Left lobe of liver (tissue), 2 donors: ENCODE data around the gene PDP2. TPM values are rescaled to one million over a fixed set of nuclear protein-coding genes. Genes with fewer than 3 reads are reported as not detected.

Source experiments
- ATAC-seq: fragments of 200-7000 bp; cut with Tn5 transposase; one replicate; pipeline ENCODE4 v1.9.1; 2020; ENCODE audit warnings: mild to moderate bottlenecking, moderate library complexity
- DNase-seq: peaks from one replicate; pipeline ENCODE4 v3.0.0-alpha.2; 2020; ENCODE audit warnings: low spot score
- total RNA-seq: library from RNA; stranded (reverse); gene quantifications from one replicate; pipeline ENCODE4 v1.2.1, GENCODE V29; 2021
- donor health status: DM: no; HTN: no; CAD: no; lungs with moderate emphysema.
- donor health status: DM: no; HTN: yes; CAD: no.

The PDP2 gene
- total RNA-seq, 1 donor from 2014 or later = 12.3 TPM

DNA sequence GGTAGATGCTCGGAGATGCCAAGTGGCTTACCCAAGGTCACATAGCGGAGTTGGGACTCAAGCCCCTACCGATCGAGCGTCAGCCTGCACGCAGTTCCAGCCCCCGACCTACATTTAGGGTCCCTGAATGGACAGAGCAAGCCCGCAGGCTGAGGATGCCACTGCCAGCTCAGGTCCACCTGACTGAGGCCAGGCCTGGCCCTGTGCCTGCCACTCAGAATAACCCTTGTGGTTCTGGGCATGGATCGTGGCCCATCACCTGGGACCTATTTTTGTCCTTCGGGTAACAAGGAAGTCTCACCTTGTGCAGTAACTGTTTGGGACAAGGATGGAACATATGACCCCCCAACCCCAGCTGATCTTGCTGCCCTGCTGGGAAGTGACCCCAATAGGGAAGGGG, 21.3 kb downstream of the PDP2 start:
- ATAC-seq = no peak
- DNase-seq = no peak

DNA sequence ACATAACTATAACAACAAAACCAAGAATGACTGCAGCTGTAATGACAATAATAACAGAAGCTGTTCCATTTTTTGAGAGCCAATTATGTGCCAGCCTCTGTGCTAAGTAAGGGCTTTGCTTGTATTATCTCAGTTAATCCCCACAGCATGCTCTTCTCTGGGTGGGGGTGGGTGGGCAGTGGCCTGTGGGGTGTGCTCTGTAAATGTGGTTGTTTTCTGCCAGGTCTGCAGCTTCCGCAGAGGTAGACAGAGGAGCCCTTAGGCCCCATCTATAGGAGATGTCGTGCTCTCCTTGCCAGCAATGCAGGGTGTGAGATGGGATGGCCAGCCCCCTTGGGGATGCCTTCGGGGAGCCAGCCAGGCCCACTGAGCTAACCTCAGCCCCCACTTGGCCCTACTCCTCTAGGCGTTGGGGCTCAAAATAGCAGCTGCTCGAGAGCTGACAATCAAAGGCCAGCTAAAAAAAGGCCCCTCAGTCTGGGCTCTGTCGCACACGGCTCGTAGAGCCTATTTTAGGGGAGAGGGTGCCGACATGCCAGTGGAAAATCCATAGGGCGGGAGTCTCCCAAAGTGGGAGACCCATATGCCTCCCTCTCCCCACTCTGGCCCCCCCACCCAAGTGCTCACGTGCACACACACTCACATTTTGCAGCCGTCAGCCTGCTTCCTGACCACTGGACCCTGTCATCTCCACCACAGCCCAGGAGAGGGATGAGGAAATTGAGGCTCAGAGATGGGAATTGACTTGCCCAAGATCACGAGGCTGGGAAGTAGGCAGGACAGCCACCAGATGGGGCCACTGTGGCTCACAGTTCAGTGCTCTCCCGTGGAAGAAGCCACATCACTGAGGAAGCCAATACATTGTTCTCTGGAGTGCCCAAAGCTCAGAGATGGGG, 22.6 kb downstream of the PDP2 start:
- no peak for DNase-seq
- ATAC-seq = no peak

DNA sequence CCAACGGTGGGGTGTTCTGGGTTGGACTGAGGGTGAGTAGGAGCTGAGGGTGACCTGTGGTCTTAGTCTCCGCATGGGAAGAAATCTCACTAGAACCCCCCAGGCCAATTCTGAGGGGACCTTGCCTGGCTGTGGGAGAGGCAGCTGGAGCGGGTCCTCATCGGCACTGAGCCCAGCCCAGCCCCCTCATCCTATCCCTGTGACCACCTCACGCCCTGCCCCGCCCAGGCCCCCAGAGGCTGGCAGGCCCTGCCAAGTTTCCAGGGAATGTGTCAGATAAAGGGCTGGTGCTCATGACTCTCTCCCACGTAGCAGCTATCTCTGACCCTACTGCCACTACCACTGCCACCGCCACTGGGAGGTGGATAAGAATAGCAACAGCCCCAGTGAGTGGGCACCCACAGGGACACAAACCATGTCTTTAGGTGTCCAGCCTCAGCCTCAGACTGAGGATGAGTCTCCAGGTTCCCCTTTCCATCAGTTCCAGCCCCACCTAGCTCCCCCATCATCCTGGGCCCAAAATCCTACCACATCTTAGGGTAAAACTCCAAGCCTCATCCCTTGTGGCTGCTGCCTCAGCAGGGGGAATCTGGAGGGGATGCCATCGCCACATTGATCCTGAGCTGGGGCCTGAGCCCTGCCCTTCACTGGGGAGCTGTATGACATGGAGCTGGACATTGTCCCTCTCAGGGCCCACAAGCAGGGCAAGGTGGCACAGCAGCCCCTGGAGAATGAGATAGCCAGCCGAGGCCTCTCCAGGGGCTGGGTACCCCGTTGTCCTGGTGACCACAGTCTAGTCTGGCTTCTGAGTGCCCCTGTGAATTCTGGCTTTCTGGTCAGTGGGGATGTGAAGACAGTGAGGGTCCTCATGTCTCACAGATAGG, 23.5 kb downstream of the PDP2 start:
- DNase-seq (no peak), ATAC-seq (no peak)

DNA sequence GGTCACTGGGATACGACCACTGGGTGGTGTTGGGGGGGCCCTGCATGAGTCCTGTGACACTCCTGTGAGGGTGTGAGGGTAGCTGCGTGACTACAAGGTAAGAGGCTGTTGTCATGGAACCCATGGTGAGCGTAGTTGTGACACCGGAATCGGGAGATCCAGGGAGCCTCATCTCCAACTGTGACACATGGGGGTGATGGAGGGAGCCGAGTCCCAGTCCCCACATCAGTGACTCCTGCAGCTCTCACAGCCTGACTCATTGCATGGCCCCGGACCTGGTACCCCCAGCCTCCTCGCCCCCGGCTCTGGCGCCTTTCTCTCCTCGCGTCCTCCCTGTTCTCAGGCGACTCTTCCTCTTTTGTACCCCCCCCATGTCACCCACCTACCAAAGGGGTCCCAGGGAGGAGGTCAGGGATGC, 24.1 kb downstream of the PDP2 start:
- DNase-seq (no peak), ATAC-seq (no peak)

DNA sequence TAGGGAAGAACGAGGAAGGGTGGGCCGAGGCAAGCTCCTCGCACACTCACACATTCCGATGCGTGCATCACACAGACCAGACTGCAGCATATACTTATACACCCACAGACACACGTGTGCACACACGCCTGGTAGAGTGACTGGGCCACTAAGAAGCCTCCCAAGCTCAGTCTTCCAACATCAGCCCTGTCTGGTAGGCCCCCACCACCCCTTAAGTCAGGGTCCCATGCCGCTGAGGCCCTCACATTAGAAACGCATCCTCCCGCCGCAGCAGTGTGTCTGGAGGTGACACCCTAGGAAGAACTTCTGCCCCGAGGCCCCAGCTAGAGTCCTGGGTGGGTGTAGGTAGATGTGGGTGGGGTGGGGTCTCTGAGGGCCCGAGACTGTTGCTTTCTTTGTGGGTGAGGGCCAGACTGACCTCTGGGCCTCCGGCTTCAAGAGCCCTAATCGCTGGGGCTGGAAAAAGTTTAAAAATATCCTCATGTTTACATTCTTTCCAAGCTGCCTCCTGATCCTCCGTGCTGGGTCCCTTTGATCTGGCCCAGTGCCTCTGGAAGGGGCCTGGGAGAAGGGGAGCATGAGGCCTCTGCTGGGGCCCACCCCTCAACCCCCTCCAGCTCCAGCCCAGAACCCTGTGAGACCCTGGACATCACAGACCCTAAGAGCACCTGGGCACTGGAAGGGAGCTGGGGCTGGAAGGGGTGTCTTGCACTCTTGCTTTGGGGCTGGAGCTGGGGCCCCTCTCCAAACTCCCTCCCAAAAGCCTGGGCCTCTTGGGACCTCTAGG, 24.7 kb downstream of the PDP2 start:
- DNase-seq = no peak
- ATAC-seq = no peak

DNA sequence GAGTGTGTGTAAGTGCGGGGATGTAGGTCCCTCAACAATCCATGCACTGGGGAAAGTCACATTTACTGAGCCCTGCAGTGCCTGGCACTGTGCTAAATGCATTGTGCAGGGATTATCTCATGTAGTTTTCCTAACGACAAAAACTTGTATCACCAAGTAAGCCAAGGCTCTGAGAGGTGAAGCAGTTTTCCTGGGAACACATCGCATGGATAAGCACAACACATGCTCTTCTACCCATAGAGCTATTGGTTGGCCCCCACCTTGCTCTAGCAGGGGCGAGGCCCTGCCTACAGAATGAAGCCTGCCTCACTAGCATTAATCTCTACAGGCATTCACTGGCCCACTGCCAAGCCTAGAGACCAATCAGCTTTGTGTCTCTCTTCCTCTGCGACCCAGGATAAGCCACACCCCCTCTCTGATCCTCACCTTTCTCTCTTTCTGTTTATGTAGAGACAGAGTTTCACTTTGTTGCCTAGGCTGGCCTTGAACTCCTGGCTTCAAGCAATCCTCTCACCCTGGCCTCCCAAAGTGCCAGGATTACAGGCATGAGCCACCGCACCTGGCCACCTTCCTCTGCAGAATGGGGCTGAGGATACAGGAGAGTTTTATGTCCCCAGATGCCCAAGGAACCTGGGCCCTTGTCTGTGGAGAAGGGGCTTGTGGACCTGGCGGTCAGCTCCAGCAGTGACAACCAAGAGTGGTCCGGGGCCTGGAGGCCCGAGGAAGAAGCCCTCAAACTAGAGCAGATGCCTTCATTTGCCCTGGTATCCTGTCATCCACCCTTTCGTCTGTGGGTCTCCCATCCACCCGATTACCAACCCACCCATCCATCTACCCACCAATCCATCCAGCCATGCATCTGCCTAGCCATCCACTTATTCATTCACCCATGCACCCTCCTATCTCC, 25.6 kb downstream of the PDP2 start:
- ATAC-seq (no peak), DNase-seq (no peak)

DNA sequence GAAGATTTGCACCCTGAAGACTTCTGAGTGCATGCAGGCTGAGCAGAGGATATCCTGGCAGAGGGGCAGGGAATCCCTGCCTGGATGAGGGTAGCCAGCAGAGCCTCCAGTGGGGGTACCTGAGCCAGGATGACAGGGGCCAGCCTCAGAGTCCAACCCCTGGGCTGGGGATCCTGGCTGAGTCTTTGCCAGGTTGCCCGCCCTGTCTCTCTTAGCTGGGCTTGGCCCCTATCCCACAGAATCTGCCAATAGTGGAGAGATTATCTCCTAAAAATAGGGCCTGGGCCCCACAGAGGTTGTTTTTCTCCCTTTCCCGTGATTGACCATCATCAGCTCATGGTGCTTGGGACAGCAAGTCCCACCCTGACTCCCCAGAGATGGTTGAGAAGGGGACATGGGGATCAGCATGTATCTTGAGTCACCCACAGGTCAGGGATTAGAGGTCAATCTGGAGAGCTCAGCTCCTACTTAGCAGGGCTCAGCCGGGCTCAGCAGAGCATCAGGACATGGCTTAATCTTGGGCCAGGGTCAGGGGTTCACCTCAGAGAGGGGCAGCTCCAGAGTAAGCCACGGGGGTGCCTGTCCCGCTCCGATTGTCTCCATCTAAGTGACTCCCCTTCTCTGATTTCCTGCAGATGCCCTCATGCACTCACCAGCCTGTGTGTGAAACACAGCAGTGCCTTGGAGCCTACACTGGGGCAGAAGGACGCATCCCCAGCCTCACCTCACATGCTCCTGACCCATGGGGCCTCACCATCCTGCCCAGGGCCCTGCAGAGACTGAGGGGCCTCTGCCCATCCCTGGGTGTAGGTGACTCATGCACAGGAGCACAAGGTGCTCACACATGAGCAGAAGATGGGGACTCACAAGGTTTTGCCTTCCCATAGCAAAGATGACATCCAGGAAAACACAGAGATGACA, 26.9 kb downstream of the PDP2 start:
- no peak for DNase-seq
- no peak for ATAC-seq

DNA sequence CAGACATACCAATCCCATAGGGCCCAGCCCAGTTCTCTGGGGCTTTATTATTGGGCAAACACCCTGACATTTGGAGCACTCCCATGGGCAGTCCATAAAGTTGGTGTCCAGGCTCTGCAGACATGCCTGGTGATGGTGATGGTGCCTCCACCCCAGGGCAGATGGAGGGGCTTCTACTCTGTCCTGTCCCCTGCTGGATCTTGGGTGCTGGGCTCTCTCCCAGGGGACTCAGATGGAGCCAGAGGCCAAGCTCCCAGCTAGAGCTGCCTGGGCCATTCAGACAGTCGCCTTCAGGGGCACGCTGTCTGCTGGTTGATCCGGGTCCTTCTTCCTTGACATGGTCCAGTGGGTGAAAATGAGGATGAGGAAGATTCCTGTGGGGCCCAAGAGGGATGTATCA, 27.8 kb downstream of the PDP2 start:
- ATAC-seq (no peak), DNase-seq (no peak)

DNA sequence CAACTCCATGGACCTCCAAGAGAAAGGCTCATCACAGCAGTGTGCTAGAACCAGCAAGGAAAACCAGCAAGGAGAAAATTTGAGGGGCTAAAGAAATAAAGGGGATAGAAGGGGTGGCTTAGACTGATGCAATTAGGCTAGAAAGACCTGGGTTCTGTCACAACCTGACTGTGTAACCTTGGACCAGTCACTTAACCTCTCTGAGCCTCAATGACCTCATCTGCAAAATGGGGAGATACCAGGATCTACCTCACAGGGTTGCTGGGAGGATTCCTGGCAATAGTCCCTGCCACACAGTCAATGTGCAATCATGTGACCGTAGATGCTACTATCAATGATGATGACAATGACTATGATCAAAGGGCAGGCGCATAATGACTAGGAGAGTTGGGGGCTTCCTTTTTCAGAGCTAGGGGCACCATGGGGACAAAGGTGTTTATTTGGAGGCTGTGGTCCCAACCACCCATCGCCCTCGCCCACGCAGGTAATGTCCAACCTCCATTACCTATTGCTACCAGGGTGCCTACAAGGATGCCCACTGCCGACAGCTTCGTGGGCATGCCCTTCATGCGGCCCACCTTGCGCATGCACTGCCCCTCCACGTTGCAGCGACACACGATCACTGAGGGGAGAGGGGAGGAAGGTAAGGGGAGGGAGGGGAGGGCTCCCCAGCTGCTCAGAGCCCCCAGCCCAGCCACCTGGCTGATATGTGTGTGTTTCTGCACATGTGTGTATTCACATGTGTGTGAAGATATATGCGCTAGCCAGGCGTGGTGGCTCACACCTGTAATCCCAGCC, 28.6 kb downstream of the PDP2 start:
- ATAC-seq (no peak), DNase-seq (no peak)

DNA sequence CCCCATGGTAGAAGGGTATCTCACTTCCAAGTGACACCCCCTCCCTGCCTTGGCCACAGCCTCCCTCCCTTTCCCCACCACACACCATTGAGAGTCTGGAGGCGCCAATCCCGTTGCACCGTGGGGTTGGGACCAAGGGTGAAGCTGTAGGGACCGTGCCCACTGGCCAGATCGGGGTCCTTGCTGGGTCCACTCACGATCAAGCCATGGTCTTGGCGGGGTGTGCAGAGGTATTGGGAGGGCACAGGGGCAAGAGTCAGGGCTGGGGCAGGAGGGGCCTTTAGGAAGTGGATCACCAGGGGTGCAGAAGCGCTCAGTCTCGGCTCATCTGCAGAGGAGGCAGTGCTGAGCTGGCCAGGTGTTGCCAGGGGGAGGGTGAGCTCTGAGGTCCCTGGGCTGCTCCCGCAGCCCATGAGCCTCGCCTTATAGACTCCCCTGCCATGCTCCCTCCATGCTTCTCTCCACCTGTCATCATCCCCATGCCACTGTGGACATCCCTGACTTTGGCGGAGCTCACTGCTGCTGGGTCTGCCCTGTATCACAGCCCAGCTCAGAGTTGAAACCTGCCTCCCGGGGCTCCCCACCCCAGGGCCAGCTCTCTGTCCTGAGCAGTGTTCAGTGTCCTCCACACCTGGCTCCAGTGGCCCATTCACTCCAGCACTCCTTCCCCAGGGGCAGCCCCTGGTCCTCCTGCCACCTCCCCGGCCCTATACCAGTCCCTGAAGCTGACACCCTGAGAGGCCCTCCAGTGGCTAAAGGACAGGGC, 30.0 kb downstream of the PDP2 start:
- ATAC-seq (no peak), DNase-seq (no peak)

DNA sequence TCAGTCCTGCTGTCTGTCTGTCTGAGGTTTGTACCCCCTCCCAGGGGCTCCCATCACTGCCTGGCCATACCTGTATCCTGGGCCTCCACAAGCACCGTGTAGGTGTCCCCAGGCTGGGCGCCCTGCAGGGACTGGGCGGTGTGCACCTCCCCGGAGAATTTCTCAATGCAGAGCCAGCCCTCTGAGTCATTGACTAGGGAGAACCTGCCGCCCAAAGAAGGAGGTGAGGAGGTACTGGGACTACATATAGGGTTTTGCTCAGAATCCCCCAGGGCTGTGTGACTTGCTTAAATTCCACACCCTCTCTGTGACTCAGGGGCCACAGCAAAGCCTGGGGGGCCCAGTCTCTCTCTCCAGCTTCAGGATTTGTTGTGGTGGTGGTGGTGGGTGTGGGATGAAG, 30.8 kb downstream of the PDP2 start:
- ATAC-seq = no peak
- no peak for DNase-seq

DNA sequence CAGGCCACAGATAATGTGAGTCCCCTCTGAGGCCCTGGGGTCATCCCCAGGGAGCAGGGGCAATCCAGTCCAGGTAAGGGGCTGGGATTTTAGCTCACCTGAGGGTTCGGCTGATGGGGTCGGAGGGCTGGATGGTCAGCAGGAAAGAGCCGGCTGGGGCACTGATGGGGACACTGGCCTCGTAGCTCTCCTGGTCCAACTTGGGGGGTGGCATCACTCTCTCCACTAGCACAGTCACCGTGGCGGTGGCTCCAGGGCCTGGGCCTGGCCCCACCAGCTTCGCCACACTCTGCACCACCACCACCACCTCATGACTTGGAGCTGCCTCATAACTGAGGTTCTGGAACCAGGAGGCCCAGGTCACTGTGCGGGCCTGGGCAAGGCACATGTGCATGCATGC, 31.5 kb downstream of the PDP2 start:
- no peak for ATAC-seq

DNA sequence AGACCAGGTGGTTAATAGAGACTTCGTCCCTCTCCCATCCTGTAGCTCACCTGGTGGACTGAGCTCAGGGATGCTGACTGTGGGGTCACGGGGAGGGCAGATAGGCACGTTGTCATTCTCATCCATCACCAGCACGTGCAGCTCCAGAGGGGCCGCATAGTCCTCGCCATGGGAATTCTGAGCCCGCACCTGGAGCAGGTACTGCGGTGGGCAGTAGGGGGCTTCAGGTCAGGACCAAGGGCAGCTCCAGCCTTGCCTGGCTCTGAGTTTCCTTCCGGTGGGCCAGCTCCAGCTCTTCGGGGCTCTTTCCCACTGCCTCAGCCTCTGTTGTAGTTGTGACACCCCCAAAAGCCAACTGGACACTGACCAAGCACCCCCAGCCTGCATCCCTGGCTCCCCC, 32.8 kb downstream of the PDP2 start:
- ATAC-seq = no peak
- no peak for DNase-seq

More for the DNA sequence above, 31.5 kb downstream of the PDP2 start:
- DNase-seq = no peak

DNA sequence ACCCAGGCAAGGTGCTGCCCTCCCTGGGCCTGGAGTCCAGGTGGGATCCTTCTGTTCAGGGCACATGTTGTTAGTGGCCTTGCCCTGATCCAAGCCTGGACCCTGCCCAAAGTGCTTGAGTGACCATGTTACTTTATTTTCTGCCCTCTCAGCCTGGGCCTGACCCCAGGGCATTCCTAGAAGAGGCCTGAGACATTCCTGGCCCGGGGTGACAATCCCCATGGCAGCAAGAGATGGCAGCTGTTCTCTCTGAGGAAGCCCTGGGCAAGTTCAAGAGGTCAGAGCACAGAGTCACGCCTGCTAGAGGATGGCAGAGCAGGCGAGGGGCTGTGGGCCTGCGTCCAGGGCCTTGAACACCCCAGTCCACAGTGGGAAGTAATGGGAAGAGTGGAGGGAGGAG, 33.4 kb downstream of the PDP2 start:
- no peak for ATAC-seq
- no peak for DNase-seq

DNA sequence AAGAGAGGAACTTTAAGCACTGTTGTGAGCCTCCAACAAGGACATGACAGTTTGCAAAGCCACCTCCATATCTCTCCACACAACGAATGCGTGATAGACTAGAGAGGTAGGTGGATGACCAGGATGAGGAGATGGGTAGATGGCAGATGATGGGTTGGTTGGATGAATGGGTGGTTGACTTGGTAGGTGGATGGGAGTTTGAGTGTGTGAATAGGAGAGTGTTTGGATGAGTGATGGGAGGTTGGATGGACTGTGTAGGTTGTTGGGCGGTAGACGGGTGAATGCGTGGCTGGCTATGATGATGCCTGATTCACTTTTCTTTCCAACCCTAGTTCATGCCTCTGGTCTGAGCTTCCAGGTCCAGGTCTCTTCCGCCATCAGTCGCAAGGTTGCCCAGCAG, 34.2 kb downstream of the PDP2 start:
- DNase-seq (no peak), ATAC-seq (no peak)

DNA sequence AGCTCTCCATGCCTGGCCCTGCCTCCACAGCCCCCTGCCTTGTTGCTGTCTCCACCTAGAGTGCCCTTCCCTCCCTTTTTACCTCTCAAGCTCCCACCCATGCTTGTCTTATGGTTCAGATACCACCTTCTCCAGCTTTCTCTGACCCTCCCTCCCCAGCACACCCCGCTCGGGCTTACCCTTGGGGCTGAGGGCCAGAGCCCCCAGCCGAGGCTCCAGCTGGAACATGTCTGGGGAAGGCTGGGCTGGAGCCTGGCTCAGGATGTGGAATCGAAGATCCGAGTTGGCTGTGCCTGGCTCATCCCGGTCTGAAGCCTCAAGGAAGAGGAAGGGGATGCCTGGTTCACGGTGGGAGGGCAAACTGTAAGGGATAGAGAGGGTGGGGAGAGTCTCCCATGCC, 34.7 kb downstream of the PDP2 start:
- ATAC-seq = no peak

DNA sequence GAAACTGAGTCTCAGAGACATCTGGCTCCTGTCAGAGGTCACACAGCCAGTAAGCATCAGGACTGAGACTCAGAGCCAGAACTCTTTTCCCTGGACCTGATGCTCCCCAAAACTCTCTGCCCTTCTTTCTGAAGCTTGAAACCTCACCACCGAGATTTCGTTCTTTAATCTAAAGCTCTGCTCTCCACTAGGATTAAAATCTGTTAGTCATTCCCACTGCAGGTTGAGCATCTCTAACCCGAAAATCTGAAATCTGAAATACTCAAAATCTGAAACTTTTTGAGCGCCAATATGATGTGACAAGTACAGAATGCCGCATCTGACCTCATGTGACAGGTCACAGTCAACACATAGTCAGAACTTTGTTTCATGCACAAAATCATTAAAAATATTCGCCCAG, 36.2 kb downstream of the PDP2 start:
- ATAC-seq (no peak), DNase-seq (no peak)

More for the DNA sequence above, 34.7 kb downstream of the PDP2 start:
- DNase-seq = no peak
